NT2/D1 (cell line): ENCODE data around the gene UPB1.

Experiments
- SUZ12 ChIP-seq: IDR thresholded peaks from 2 replicates; pipeline ENCODE4 v1.6.1; 2011; ENCODE audit not compliant: insufficient read length, insufficient read depth; ENCODE audit errors: extremely low read depth
- YY1 ChIP-seq: IDR thresholded peaks from 2 replicates; pipeline ENCODE4 v1.6.1; 2011; ENCODE audit not compliant: insufficient read length, insufficient read depth
- ZNF274 ChIP-seq: IDR thresholded peaks from 2 replicates; pipeline ENCODE4 v1.6.1; 2011; ENCODE audit warnings: mild to moderate bottlenecking, low read depth, low read length

- TF ChIP-seq YY1 (no peak), ZNF274 (no peak), SUZ12 (no peak)
Observed at GRCh38 chr22:24507716-24508115, 12.6 kb downstream of the UPB1 start.
